Nephron progenitor cell (in vitro differentiated cells): ENCODE data around the gene GRWD1.

ENCODE experiments used
- DNase-seq: peaks from one replicate; pipeline ENCODE4 v3.0.0; 2021
- H3K27ac Mint-ChIP-seq: 2 replicates; pipeline ENCODE4 v1.8.0; 2021; ENCODE audit warnings: mild to moderate bottlenecking, moderate library complexity, mixed read lengths
- H3K27me3 Mint-ChIP-seq: 2 replicates; pipeline ENCODE4 v1.8.0; 2021; ENCODE audit warnings: mild to moderate bottlenecking, low read depth, mixed read lengths; ENCODE audit not compliant: poor library complexity
- H3K36me3 Mint-ChIP-seq: 2 replicates; pipeline ENCODE4 v1.8.0; 2021; ENCODE audit warnings: low read depth, mixed read lengths
- H3K4me1 Mint-ChIP-seq: 2 replicates; pipeline ENCODE4 v1.8.0; 2021; ENCODE audit warnings: mixed read lengths
- H3K4me3 Mint-ChIP-seq: 2 replicates; pipeline ENCODE4 v1.8.0; 2021; ENCODE audit warnings: mild to moderate bottlenecking, moderate library complexity, mixed read lengths
- H3K9me3 Mint-ChIP-seq: 2 replicates; pipeline ENCODE4 v1.8.0; 2021; ENCODE audit warnings: mild to moderate bottlenecking, moderate library complexity, mixed read lengths
- CTCF ChIP-seq: fragments of 200-600 bp; sonication (generic); IDR thresholded peaks from 2 replicates; pipeline ENCODE4 v1.5.0; 2021; ENCODE audit warnings: antibody characterized with exemption

Gene GRWD1

GRCh38 chr19:48469934-48470680 lies 24.3 kb downstream of the GRWD1 start:
- H3K27ac Mint-ChIP-seq = peak overlapping the region; percentile 91
- peaks cover 5% of the 10 kb centered on the region for H3K27me3 Mint-ChIP-seq
- H3K36me3 Mint-ChIP-seq = peaks cover 47% of the 10 kb centered on the region
- H3K4me1 Mint-ChIP-seq = peaks cover 57% of the 10 kb centered on the region
- no peaks in the 10 kb centered on the region for H3K9me3 Mint-ChIP-seq
- peak overlapping the region; percentile 92 for H3K4me3 Mint-ChIP-seq
- TF ChIP-seq CTCF = no peak
- DNase-seq = no peak

GRCh38 chr19:48470856-48471255 lies 25.1 kb downstream of the GRWD1 start:
- no peak for DNase-seq
- Mint-ChIP-seq H3K27ac (peak overlapping the region; percentile 80), H3K4me3 (peak overlapping the region; percentile 92), H3K27me3 (peaks cover 5% of the 10 kb centered on the region), H3K4me1 (peaks cover 61% of the 10 kb centered on the region), H3K9me3 (no peaks in the 10 kb centered on the region), H3K36me3 (peaks cover 53% of the 10 kb centered on the region)
- TF ChIP-seq CTCF = no peak

GRCh38 chr19:48471836-48472235 lies 26.1 kb downstream of the GRWD1 start:
- TF ChIP-seq CTCF = no peak
- Mint-ChIP-seq H3K9me3 (no peaks in the 10 kb centered on the region), H3K4me3 (peak overlapping the region; percentile 92), H3K36me3 (peaks cover 60% of the 10 kb centered on the region), H3K27ac (peak overlapping the region; percentile 22), H3K27me3 (peaks cover 5% of the 10 kb centered on the region), H3K4me1 (peaks cover 61% of the 10 kb centered on the region)
- DNase-seq = no peak

GRCh38 chr19:48473161-48473966 lies 27.6 kb downstream of the GRWD1 start:
- H3K36me3 Mint-ChIP-seq = peaks cover 60% of the 10 kb centered on the region
- peaks cover 2% of the 10 kb centered on the region for H3K27me3 Mint-ChIP-seq
- peaks cover 49% of the 10 kb centered on the region for H3K4me1 Mint-ChIP-seq
- TF ChIP-seq CTCF = no peak
- peak overlapping the region; percentile 61 for H3K27ac Mint-ChIP-seq
- H3K9me3 Mint-ChIP-seq = no peaks in the 10 kb centered on the region
- DNase-seq = no peak
- H3K4me3 Mint-ChIP-seq = no peak overlapping the region

GRCh38 chr19:48474084-48474592 lies 28.4 kb downstream of the GRWD1 start:
- Mint-ChIP-seq H3K27ac (peak overlapping the region; percentile 51), H3K27me3 (peaks cover 2% of the 10 kb centered on the region), H3K36me3 (peaks cover 62% of the 10 kb centered on the region), H3K9me3 (no peaks in the 10 kb centered on the region), H3K4me1 (peaks cover 47% of the 10 kb centered on the region), H3K4me3 (no peak overlapping the region)
- TF ChIP-seq CTCF = no peak
- no peak for DNase-seq
